ENCODE results near the gene SLIT1. TPM values are rescaled to one million over a fixed set of nuclear protein-coding genes. Genes with fewer than 3 reads are reported as not detected.

Gene SLIT1
- total and polyA plus RNA-seq, 2 donors (not counting 1 experiment from before 2014, with no cell fraction given) = 0.15 to 0.49 TPM

GRCh38 chr10:97024168-97025073, 161.3 kb downstream of the SLIT1 start:
- no peak for DNase-seq
- TF ChIP-seq CTCF (IDR thresholded peaks at IDR 0.05) = no peak
- TF ChIP-seq EZH2 (IDR thresholded peaks at IDR 0.05; ENCODE audit: borderline replicate concordance, insufficient read depth, low read depth, low read length, poor library complexity, severe bottlenecking) = no peak
- H3K4me3 Mint-ChIP-seq = no peak overlapping the region

More at GRCh38 chr10:97024168-97025073, 161.3 kb downstream of the SLIT1 start:
- Histone ChIP-seq H2AFZ (ENCODE audit: insufficient read depth, low read depth, low read length, poor library complexity, severe bottlenecking) (no peak overlapping the region), H3K27ac (ENCODE audit: low read length in 2 of 2) (no peak overlapping the region), H3K36me3 (replicated peaks in 1 of 2; ENCODE audit: control extremely low read depth in 1 of 2, control insufficient read depth in 1 of 2, extremely low read depth in 1 of 2, insufficient read depth in 2 of 2, low read length in 1 of 2) (no peaks in the 10 kb centered on the region), H3K9ac (ENCODE audit: low read length) (no peak overlapping the region), H3K9me3 (ENCODE audit: control extremely low read depth in 1 of 3, control insufficient read depth in 2 of 3, insufficient read depth in 1 of 3, low read length in 2 of 3) (no peaks in the 10 kb centered on the region), H3K4me1 (ENCODE audit: control insufficient read depth in 2 of 2, insufficient read depth in 2 of 2, low read length in 2 of 2) (peaks cover 0 to 4% of the 10 kb centered on the region in 2 donors), H3K79me2 (ENCODE audit: control insufficient read depth, insufficient read depth, low read length) (no peaks in the 10 kb centered on the region), H4K20me1 (ENCODE audit: control insufficient read depth, insufficient read depth, low read length, poor library complexity, severe bottlenecking) (no peaks in the 10 kb centered on the region), H3K27me3 (replicated peaks in 1 of 4; ENCODE audit: control extremely low read depth in 1 of 4, control insufficient read depth in 3 of 4, insufficient read depth in 4 of 4, low read length in 3 of 4) (peaks cover 0 to 3% (median 0%) of the 10 kb centered on the region in 4 experiments), H3K4me2 (replicated peaks; ENCODE audit: low read depth, low read length, poor library complexity, severe bottlenecking) (no peak overlapping the region), H3K4me3 (ENCODE audit: control extremely low read depth in 1 of 5, extremely low read depth in 1 of 5, insufficient read depth in 1 of 5, low read depth in 2 of 5, low read length in 4 of 5) (no peak overlapping the region)
- Mint-ChIP-seq H3K9me3 (ENCODE audit: insufficient read depth) (no peaks in the 10 kb centered on the region), H3K27ac (no peak overlapping the region), H3K4me1 (peaks cover 8% of the 10 kb centered on the region), H3K27me3 (no peaks in the 10 kb centered on the region)
- WGBS (ENCODE audit: insufficient coverage) = 62% methylated on average over 7 of the region's 13 CpGs
- ChIA-PET CTCF (interaction anchor here (0.9 to 2.9 kb wide), 19 partner anchors 8 to 383 kb away, joined by 3 to 29 read pairs (median 5); no protein-coding TSS in a partner anchor), POLR2A (no interaction called here)
- no peak for ATAC-seq (ENCODE audit: low read depth)
- intact Hi-C loops (cut with micrococcal nuclease) = loop anchor here (2.0 to 10.0 kb wide), 2 partner anchors 260 to 384 kb away; no protein-coding TSS in a partner anchor
